Esophagus squamous epithelium (tissue), 5 donors: ENCODE results near the gene NDUFA13. TPM values are rescaled to one million over a fixed set of nuclear protein-coding genes. Genes with fewer than 3 reads are reported as not detected.

ENCODE experiments used
- DNase-seq: peaks from one replicate; lab custom pipeline; 2025; lab: John Stamatoyannopoulos, UW
- H3K27ac ChIP-seq, 4 donors: fragments of 200-600 bp; sonication (generic); one replicate each; pipeline ENCODE4 v1.5.1; 2016 to 2019; ENCODE audit warnings: mild to moderate bottlenecking in 1 of 4
- H3K27me3 ChIP-seq, 4 donors: fragments of 200-600 bp; sonication (generic); 1 replicate in 3 of 4; 2 replicates in 1 of 4; pipeline versions ENCODE4 v1.5.1 to v1.6.0; 2017 to 2021; ENCODE audit warnings: antibody characterized with exemption in 1 of 4
- H3K36me3 ChIP-seq, 3 donors: fragments of 200-600 bp; sonication (generic); one replicate each; pipeline ENCODE4 v1.5.1; 2016 to 2019
- H3K4me1 ChIP-seq, 3 donors: fragments of 200-600 bp; sonication (generic); one replicate each; pipeline ENCODE4 v1.5.1; 2017 to 2019
- H3K4me3 ChIP-seq, 4 donors: fragments of 200-600 bp; sonication (generic); 1 replicate in 3 of 4; 2 replicates in 1 of 4; pipeline ENCODE4 v1.5.1; 2016 to 2019; ENCODE audit warnings: mild to moderate bottlenecking in 2 of 4, moderate library complexity in 1 of 4
- H3K9me3 ChIP-seq, 3 donors: fragments of 200-600 bp; sonication (generic); one replicate each; pipeline ENCODE4 v1.5.1; 2016 to 2019
- CTCF ChIP-seq, 6 experiments: fragments of 450-650 bp in 4 of 6; fragments of 200-600 bp in 2 of 6; sonication (generic) in 2 of 6; IDR thresholded peaks; one replicate each; pipeline ENCODE4 v1.5.1; 2016 to 2019; ENCODE audit warnings: antibody characterized with exemption in 6 of 6, mild to moderate bottlenecking in 4 of 6, moderate library complexity in 4 of 6
- POLR2A ChIP-seq, 4 donors: fragments of 450-650 bp; IDR thresholded peaks; one replicate each; pipeline ENCODE4 v1.6.1; 2017; ENCODE audit warnings: antibody characterized with exemption in 4 of 4, mild to moderate bottlenecking in 4 of 4, moderate library complexity in 3 of 4
- WGBS, 2 donors: methylation state at CpG; one replicate each; pipeline ENCODE4 v1.1.5; 2018; 5-methylcytosine and 5-hydroxymethylcytosine counted together
- intact Hi-C: fragments of 100-400 bp; cut with DNase I; formaldehyde crosslinking; loops from one replicate; pipeline ENCODE4 v1.15.0; 2022
- total RNA-seq, 4 donors: library from RNA; depleted of rRNA; stranded (reverse); fragments of >200 nt; gene quantifications; one replicate each; pipeline ENCODE4 v1.1.0, GENCODE V29; 2016
- donor health status: DM: yes; HTN: yes; CAD: no.

The NDUFA13 gene
- total RNA-seq, 4 donors from 2014 or later, result 44.6 to 88.7 (median 56.0) TPM

GRCh38 chr19:19542507-19542906, 26.5 kb downstream of the NDUFA13 start:
- no peak overlapping the region for H3K27ac ChIP-seq
- H3K36me3 ChIP-seq, result no peaks in the 10 kb centered on the region
- peaks cover 24 to 43% (median 31%) of the 10 kb centered on the region in 3 donors for H3K4me1 ChIP-seq
- H3K4me3 ChIP-seq, result no peak overlapping the region
- TF ChIP-seq POLR2A (IDR thresholded peaks at IDR 0.05) (no peak), CTCF (IDR thresholded peaks at IDR 0.05) (no peak)
- WGBS, 2 donors, result 77 to 81% methylated on average over 9 to 10 of the region's 12 CpGs
- DNase-seq, result no peak
- peaks cover 0 to 4% (median 0%) of the 10 kb centered on the region in 3 donors for H3K9me3 ChIP-seq
- H3K27me3 ChIP-seq, result peaks cover 0 to 100% (median 28%) of the 10 kb centered on the region in 4 donors
- intact Hi-C loops, result loop anchor here (10.0 kb wide), 1 partner anchor 732 kb away; no protein-coding TSS in a partner anchor

- peaks cover 0 to 4% (median 0%) of the 10 kb centered on the region in 3 donors for H3K9me3 ChIP-seq
- H3K4me3 ChIP-seq, result no peak overlapping the region
- peaks cover 0 to 100% (median 28%) of the 10 kb centered on the region in 4 donors for H3K27me3 ChIP-seq
- no peak overlapping the region for H3K27ac ChIP-seq
- H3K4me1 ChIP-seq, result peaks cover 20 to 37% (median 25%) of the 10 kb centered on the region in 3 donors
- no peaks in the 10 kb centered on the region for H3K36me3 ChIP-seq
- intact Hi-C loops, result loop anchor here (10.0 kb wide), 1 partner anchor 732 kb away; no protein-coding TSS in a partner anchor
- 82 to 83% methylated on average over 3 to 8 of the region's 13 CpGs for WGBS, 2 donors
- no peak for TF ChIP-seq CTCF (IDR thresholded peaks at IDR 0.05)
- no peak for TF ChIP-seq POLR2A (IDR thresholded peaks at IDR 0.05)
- no peak for DNase-seq
Observed at GRCh38 chr19:19543101-19543500, 27.1 kb downstream of the NDUFA13 start.

- intact Hi-C loops, result loop anchor here (10.0 kb wide), 1 partner anchor 731 kb away; no protein-coding TSS in a partner anchor
- DNase-seq, result no peak
- no peaks in the 10 kb centered on the region for H3K36me3 ChIP-seq
- peaks cover 0 to 4% (median 0%) of the 10 kb centered on the region in 3 donors for H3K9me3 ChIP-seq
- H3K4me1 ChIP-seq, result peaks cover 14 to 32% (median 20%) of the 10 kb centered on the region in 3 donors
- TF ChIP-seq CTCF (IDR thresholded peaks at IDR 0.05), result no peak
- WGBS, 2 donors, result 60% methylated on average over 3 of the region's 19 CpGs; no CpG with 5 or more reads in 1 of the 2 donors
- no peak overlapping the region for H3K4me3 ChIP-seq
- no peak overlapping the region for H3K27ac ChIP-seq
- peaks cover 0 to 100% (median 25%) of the 10 kb centered on the region in 4 donors for H3K27me3 ChIP-seq
Observed at GRCh38 chr19:19543640-19544039, 27.6 kb downstream of the NDUFA13 start.

GRCh38 chr19:19544257-19544953, 28.4 kb downstream of the NDUFA13 start:
- H3K27me3 ChIP-seq, result peaks cover 0 to 100% (median 21%) of the 10 kb centered on the region in 4 donors
- no peaks in the 10 kb centered on the region for H3K36me3 ChIP-seq
- TF ChIP-seq POLR2A (IDR thresholded peaks at IDR 0.05) (no peak), CTCF (IDR thresholded peaks at IDR 0.05) (no peak)
- no peak overlapping the region for H3K4me3 ChIP-seq
- peaks cover 0 to 4% (median 0%) of the 10 kb centered on the region in 3 donors for H3K9me3 ChIP-seq
- intact Hi-C loops, result loop anchor here (10.0 kb wide), 1 partner anchor 730 kb away; no protein-coding TSS in a partner anchor
- no peak overlapping the region for H3K27ac ChIP-seq
- H3K4me1 ChIP-seq, result peaks cover 14 to 27% (median 18%) of the 10 kb centered on the region in 3 donors
- DNase-seq, result no peak
- 91 to 95% methylated on average over 18 to 20 of the region's 75 CpGs for WGBS, 2 donors
